B cell (primary cell): ENCODE data around the gene TBPL2.

Experiments
- EZH2 ChIP-seq: IDR thresholded peaks from 2 replicates; pipeline ENCODE4 v1.6.1; 2012; ENCODE audit warnings: borderline replicate concordance, low read depth, mild to moderate bottlenecking, moderate library complexity, low read length; ENCODE audit not compliant: insufficient read depth, poor library complexity, severe bottlenecking
- TF ChIP-seq, protein P1 (sequence below): fragments of 200-600 bp; IDR thresholded peaks from one replicate; pipeline ENCODE4 v1.8.0; 2022; ENCODE audit warnings: antibody characterized with exemption, mild to moderate bottlenecking

DNA sequence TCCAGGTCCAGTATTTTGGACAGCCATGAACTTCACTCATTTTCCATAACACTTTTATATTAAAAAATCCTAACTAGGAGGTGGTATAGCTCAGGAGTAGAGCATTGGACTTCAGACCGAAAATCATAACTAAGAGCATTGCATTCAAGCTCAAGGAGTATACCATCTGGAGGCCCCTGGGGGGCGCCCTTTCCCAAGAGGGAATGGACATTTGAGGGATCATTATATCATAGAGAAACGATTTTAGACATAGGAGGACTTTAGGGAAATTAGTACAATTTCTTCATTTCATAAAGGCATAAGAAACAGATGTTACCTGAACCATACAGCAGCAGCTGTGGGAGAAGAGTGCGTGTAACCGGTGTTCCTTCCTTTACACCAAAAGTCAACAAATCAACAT, 23.6 kb downstream of the TBPL2 start:
- TF ChIP-seq, protein P1, sequence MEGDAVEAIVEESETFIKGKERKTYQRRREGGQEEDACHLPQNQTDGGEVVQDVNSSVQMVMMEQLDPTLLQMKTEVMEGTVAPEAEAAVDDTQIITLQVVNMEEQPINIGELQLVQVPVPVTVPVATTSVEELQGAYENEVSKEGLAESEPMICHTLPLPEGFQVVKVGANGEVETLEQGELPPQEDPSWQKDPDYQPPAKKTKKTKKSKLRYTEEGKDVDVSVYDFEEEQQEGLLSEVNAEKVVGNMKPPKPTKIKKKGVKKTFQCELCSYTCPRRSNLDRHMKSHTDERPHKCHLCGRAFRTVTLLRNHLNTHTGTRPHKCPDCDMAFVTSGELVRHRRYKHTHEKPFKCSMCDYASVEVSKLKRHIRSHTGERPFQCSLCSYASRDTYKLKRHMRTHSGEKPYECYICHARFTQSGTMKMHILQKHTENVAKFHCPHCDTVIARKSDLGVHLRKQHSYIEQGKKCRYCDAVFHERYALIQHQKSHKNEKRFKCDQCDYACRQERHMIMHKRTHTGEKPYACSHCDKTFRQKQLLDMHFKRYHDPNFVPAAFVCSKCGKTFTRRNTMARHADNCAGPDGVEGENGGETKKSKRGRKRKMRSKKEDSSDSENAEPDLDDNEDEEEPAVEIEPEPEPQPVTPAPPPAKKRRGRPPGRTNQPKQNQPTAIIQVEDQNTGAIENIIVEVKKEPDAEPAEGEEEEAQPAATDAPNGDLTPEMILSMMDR = no peak
- TF ChIP-seq EZH2 = no peak
